Liver (tissue), 3 donors: Measurements from ENCODE around the gene ARL13B.

Experiments
- EGR1 ChIP-seq, 2 donors: IDR thresholded peaks; 2 replicates each; pipeline ENCODE4 v1.6.1; 2016 to 2018; ENCODE audit warnings: antibody characterized with exemption in 2 of 2, low read depth in 2 of 2
- FOXA1 ChIP-seq: IDR thresholded peaks from 2 replicates; pipeline ENCODE4 v1.6.1; 2016; ENCODE audit warnings: antibody characterized with exemption
- GABPA ChIP-seq, 2 donors: IDR thresholded peaks in 1 of 2; conservative IDR thresholded peaks in 1 of 2; 2 replicates each; pipeline ENCODE4 v1.6.1; 2016; ENCODE audit warnings: antibody characterized with exemption in 2 of 2, mild to moderate bottlenecking in 1 of 2, moderate library complexity in 1 of 2
- RXRA ChIP-seq, 2 donors: IDR thresholded peaks; 2 replicates each; pipeline ENCODE4 v1.6.1; 2017 to 2018; ENCODE audit warnings: antibody characterized with exemption in 2 of 2, mild to moderate bottlenecking in 1 of 2
- SP1 ChIP-seq: IDR thresholded peaks from 2 replicates; pipeline ENCODE4 v1.6.1; 2018; ENCODE audit warnings: antibody characterized with exemption, mild to moderate bottlenecking
- TAF1 ChIP-seq: conservative IDR thresholded peaks from 2 replicates; pipeline ENCODE4 v1.6.1; 2016; ENCODE audit warnings: antibody characterized with exemption, mild to moderate bottlenecking
- TF ChIP-seq, protein P1 (sequence below): fragments of 150-350 bp; IDR thresholded peaks from 2 replicates; pipeline ENCODE4 v1.5.1; 2017; ENCODE audit warnings: improper control_type of control experiment, low read depth, low read length; ENCODE audit not compliant: missing input control
- TF ChIP-seq, protein P2 (sequence below): IDR thresholded peaks from 2 replicates; pipeline ENCODE4 v1.6.1; 2016; ENCODE audit warnings: antibody characterized with exemption, mild to moderate bottlenecking
- donor health status: healthy.
- donor health status: healthy.

DNA sequence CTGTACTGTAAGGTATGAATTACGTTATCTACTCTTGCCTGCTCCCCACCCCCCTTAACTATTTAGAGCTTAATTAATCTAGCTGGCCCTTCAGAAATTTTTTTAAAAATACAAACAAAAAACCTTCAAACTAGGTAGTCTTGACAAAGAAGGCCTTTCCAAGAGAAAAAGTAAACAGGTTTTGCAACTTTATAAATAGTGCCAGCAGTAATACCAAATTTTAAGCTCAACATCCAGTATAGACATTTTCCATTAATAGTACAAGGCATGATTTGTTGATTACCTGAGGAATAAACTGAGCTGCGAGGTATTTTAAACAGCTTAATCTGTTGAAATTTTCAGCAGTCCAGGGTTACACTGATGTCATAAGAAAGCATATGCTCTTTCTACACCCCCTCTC is 28.3 kb downstream of the ARL13B start:
- TF ChIP-seq FOXA1 (no peak), RXRA (IDR thresholded peaks at IDR 0.05) (no peak), GABPA (IDR thresholded peaks at IDR 0.05 in 1 of 2, conservative IDR thresholded peaks at IDR 0.05 in 1 of 2) (no peak), TAF1 (no peak), EGR1 (IDR thresholded peaks at IDR 0.05; ENCODE audit: low read depth in 2 of 2) (no peak), SP1 (no peak)
- TF ChIP-seq, protein P1, sequence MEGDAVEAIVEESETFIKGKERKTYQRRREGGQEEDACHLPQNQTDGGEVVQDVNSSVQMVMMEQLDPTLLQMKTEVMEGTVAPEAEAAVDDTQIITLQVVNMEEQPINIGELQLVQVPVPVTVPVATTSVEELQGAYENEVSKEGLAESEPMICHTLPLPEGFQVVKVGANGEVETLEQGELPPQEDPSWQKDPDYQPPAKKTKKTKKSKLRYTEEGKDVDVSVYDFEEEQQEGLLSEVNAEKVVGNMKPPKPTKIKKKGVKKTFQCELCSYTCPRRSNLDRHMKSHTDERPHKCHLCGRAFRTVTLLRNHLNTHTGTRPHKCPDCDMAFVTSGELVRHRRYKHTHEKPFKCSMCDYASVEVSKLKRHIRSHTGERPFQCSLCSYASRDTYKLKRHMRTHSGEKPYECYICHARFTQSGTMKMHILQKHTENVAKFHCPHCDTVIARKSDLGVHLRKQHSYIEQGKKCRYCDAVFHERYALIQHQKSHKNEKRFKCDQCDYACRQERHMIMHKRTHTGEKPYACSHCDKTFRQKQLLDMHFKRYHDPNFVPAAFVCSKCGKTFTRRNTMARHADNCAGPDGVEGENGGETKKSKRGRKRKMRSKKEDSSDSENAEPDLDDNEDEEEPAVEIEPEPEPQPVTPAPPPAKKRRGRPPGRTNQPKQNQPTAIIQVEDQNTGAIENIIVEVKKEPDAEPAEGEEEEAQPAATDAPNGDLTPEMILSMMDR: no peak
- TF ChIP-seq, protein P2, sequence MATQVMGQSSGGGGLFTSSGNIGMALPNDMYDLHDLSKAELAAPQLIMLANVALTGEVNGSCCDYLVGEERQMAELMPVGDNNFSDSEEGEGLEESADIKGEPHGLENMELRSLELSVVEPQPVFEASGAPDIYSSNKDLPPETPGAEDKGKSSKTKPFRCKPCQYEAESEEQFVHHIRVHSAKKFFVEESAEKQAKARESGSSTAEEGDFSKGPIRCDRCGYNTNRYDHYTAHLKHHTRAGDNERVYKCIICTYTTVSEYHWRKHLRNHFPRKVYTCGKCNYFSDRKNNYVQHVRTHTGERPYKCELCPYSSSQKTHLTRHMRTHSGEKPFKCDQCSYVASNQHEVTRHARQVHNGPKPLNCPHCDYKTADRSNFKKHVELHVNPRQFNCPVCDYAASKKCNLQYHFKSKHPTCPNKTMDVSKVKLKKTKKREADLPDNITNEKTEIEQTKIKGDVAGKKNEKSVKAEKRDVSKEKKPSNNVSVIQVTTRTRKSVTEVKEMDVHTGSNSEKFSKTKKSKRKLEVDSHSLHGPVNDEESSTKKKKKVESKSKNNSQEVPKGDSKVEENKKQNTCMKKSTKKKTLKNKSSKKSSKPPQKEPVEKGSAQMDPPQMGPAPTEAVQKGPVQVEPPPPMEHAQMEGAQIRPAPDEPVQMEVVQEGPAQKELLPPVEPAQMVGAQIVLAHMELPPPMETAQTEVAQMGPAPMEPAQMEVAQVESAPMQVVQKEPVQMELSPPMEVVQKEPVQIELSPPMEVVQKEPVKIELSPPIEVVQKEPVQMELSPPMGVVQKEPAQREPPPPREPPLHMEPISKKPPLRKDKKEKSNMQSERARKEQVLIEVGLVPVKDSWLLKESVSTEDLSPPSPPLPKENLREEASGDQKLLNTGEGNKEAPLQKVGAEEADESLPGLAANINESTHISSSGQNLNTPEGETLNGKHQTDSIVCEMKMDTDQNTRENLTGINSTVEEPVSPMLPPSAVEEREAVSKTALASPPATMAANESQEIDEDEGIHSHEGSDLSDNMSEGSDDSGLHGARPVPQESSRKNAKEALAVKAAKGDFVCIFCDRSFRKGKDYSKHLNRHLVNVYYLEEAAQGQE: no peak
